OCI-M2 (cell line): Measurements from ENCODE around the gene BMP6.

Experiments used
- DNase-seq: peaks from one replicate; lab custom pipeline; 2025; ENCODE audit not compliant: unreplicated experiment; lab: John Stamatoyannopoulos, UW

BMP6 gene

GRCh38 chr6:7719364-7719850 is 6.5 kb upstream of the BMP6 start:
- DNase-seq, result no peak

GRCh38 chr6:7720346-7720745 is 5.6 kb upstream of the BMP6 start:
- DNase-seq, result no peak

DNA sequence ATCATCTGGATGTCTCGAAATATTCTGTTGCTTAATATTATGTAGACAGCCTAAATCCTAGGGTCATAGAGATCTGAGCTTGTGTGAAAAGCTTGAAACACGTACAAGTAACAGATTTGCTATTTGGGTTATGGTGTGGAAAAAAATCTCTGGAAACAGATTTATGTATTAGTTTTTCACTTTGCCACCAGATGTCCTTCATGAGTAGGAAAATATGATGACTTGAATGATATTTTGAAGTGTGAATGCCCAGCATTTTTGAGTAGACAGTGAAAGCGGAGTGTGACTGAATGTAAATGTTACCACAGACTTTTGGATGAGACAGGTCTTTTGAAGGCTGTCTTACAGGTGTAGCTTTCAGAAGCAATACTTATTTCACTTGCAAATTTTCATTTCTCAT is 4.2 kb upstream of the BMP6 start:
- no peak for DNase-seq

DNA sequence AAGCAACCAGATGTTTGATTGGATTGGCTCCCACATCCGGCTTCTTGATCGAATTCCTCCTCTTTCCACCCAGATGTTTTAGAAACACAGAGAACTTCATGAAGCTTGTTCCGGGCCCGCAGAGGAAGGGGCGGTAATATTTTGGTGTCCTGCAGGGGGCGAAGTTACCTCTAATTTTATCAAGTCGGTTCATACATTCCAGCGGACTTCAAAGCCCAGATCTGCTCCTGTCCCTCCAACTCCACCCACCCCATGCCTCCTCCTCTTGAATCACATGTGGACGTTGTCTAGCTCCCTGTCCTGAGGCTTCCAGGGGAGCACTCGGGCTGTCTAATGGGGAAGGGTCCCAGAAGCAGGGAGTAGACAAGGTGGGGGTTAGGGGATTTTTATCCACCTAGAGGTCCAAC is 2.9 kb upstream of the BMP6 start:
- DNase-seq, result peak; percentile 53

GRCh38 chr6:7723554-7723953 is 2.3 kb upstream of the BMP6 start:
- DNase-seq, result no peak

DNA sequence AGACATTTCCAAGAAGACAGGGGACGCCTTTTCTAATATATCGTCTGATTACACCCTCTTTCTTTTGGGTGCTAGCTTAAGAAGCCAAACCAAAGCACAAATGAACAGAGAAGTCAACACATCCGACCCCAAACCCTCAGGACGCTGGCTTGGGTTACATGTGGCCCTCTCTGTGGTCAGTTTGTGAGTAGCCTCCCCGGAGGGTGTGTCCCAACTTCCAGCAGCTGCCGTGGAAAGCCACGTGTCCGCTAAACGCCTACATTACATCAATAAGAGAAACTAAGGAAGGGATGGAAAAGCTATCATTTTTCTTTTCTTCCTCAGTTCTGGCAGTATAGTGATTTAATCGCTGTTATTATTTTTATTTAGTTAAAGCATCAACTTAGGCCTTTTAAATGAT is 487 bp upstream of the BMP6 start:
- no peak for DNase-seq

- DNase-seq, result no peak
Measured at GRCh38 chr6:7726416-7727085, 652 bp downstream of the BMP6 start.

DNA sequence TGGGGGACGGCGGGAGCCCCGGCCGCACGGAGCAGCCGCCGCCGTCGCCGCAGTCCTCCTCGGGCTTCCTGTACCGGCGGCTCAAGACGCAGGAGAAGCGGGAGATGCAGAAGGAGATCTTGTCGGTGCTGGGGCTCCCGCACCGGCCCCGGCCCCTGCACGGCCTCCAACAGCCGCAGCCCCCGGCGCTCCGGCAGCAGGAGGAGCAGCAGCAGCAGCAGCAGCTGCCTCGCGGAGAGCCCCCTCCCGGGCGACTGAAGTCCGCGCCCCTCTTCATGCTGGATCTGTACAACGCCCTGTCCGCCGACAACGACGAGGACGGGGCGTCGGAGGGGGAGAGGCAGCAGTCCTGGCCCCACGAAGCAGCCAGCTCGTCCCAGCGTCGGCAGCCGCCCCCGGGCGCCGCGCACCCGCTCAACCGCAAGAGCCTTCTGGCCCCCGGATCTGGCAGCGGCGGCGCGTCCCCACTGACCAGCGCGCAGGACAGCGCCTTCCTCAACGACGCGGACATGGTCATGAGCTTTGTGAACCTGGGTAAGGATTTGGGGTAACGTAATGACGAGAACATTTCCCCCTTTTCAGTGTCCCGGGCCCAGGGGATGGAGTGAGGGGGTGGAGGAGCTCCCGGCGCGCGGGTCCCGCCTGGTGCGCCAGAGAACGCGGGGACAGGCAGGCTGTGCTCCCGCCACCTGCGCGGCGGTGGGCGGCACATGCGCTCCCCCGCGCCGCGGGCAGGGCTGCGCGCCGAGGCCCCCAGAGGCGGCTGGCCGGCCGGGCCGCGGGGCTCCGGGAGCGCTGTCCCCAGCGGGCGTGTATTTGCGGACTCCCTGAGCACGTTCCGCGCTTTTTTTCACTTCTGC is 1.4 kb downstream of the BMP6 start:
- DNase-seq, result no peak

- no peak for DNase-seq
Measured at GRCh38 chr6:7727946-7728854, 2.3 kb downstream of the BMP6 start.

- no peak for DNase-seq
Measured at GRCh38 chr6:7728855-7729590, 3.1 kb downstream of the BMP6 start.

- no peak for DNase-seq
Measured at GRCh38 chr6:7730001-7730783, 4.3 kb downstream of the BMP6 start.

DNA sequence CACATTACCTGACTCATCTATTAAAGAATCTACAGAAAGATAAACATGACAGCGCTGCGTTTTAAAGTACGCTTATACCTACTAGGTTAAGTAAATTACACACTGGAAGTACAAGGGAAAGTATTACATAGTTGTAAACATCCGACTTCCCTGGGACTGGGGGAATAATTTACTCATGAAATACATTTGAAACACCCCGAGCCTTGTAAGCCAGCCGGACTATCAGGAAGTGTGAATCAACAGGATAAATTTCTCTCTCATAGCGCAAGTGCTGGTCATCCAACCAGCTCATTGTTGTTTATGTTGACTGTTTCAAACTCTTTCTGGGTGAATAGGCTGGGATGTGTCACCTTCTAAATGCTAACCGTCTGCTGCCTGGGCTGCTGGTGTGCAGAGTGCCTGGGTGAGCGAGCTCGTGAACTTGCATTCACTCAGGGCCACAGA is 4.9 kb downstream of the BMP6 start:
- no peak for DNase-seq

DNA sequence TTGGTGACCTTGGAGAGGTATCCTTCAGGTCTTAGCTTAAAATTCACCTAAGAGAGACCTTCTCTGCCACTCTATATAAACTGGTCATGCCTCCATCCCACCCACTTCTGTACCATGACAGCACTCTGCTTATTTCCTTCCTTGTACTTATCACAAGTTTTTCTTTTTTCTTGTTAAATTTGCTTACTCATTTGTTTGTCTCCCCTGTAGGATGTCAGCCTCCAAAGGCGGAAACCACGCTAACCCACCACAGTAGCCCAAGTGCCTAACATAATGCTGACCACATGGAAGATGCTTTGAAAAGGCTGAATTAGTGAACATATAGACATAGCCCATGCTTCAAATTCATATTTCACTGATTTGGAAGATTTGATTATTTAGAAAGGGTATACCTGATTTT is 5.4 kb downstream of the BMP6 start:
- DNase-seq, result no peak

GRCh38 chr6:7732228-7732627 is 6.3 kb downstream of the BMP6 start:
- no peak for DNase-seq

DNA sequence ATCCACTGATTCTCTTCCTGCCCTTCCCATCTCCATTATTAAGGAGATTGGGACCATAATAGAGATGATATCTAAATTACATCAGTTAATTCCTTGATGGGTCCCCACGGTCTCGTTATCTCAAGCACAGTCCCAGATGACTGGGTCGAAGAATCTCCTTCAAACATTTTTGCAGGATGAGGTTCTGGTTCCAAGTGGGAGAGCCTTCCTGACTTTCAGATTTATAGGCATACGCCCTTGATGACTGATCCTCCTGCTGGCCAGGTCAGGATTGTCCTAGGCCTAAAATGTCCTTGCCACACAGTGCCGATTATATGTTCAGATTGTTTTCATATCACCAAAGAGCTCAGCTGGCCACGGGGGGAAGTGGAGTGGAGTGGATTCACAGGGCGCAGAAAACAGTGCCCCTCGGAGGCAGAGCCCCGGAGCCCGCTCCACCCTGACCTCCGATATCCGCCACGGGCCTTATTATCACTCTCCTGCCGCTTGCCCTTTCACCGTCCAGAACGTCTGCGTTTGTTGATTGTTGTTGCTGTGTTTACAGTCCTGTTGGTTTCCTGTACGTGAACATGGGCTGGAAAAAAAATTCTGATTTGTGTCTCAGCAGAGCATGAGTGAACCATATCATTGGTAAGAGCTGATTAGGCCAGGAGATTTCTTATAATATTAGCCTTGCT is 8.9 kb downstream of the BMP6 start:
- DNase-seq, result no peak

- DNase-seq, result no peak
Measured at GRCh38 chr6:7737106-7737505, 11.2 kb downstream of the BMP6 start.

- DNase-seq, result no peak
Measured at GRCh38 chr6:7737867-7738266, 12.0 kb downstream of the BMP6 start.

DNA sequence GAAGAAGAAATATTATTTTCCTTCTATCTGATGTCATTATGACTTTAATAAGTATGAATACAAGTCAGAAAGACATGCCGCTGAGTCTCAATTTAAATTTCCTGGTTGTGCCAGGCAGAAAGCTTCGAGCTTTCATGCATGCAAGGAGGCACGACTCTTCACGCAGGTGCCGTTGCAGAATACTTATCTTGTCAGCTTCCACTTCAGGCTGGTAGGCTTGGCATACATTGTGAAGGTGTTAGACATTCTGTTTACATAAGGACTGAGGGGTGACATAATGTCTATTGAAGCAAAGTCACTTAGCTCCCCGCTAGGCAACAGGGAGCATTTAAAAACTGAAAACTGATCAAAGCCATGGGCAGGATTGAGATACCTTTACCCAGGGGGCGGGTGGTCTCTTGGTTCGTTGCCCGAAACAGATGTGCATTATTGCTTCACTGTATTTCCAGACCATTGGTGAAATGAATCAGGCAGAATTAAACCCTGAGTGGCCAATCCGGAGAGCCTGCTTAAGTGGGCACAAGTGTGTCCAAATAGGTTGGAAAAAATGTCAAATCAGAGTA is 16.4 kb downstream of the BMP6 start:
- DNase-seq, result no peak

GRCh38 chr6:7745942-7746341 is 20.0 kb downstream of the BMP6 start:
- DNase-seq, result no peak
